Panc1 (cell line): ENCODE measurements around the gene TK2. TPM values are rescaled to one million over a fixed set of nuclear protein-coding genes. Genes with fewer than 3 reads are reported as not detected.

Source experiments
- ATAC-seq: fragments of 200-7000 bp; cut with Tn5 transposase; 2 replicates; pipeline ENCODE4 v1.9.1; 2020; ENCODE audit warnings: mild to moderate bottlenecking, moderate library complexity
- BruUV-seq: library from RNA; stranded (reverse); fragments of 400-500 nt; replicated peaks from 2 replicates; lab custom pipeline; 2021; lab: Mats Ljungman, UMichigan
- CTCF ChIA-PET: fragments of 300-600 bp; sonication (Branson Sonifier 250); formaldehyde crosslinking; loops from one replicate; lab custom pipeline; 2022; ENCODE audit warnings: antibody characterized with exemption; lab: Charles Lee
- POLR2A ChIA-PET: fragments of 300-600 bp; sonication (Branson Sonifier 250); formaldehyde crosslinking; loops from one replicate; lab custom pipeline; 2022; ENCODE audit warnings: antibody characterized with exemption; lab: Charles Lee
- DNase-seq: peaks from one replicate; pipeline ENCODE4 v3.0.0-alpha.2; 2010; ENCODE audit warnings: low read depth, low spot score
- H3K27ac ChIP-seq: 2 replicates; pipeline ENCODE4 v1.5.1; 2011; ENCODE audit warnings: mild to moderate bottlenecking, low read length, inconsistent platforms
- H3K27me3 ChIP-seq: fragments of 200-500 bp; sonication (Bioruptor generic); 2 replicates; pipeline ENCODE4 v1.6.0; 2014; ENCODE audit warnings: low read length, inconsistent platforms; ENCODE audit not compliant: control insufficient read depth, insufficient read depth
- H3K36me3 ChIP-seq: fragments of 200-500 bp; sonication (Bioruptor generic); 2 replicates; pipeline ENCODE4 v1.5.1; 2014; ENCODE audit warnings: inconsistent platforms, mild to moderate bottlenecking, low read length, moderate library complexity; ENCODE audit not compliant: control insufficient read depth, insufficient read depth
- H3K4me1 ChIP-seq: 2 replicates; pipeline ENCODE4 v1.5.1; 2011; ENCODE audit warnings: inconsistent platforms, mild to moderate bottlenecking, low read length, moderate library complexity; ENCODE audit not compliant: control insufficient read depth, insufficient read depth
- H3K4me3 ChIP-seq, 2 experiments: 2 replicates each; pipeline ENCODE4 v1.5.1; 2011 to 2012; ENCODE audit warnings: low read depth in 2 of 2, low read length in 2 of 2, mild to moderate bottlenecking in 2 of 2, inconsistent platforms in 1 of 2, moderate library complexity in 1 of 2
- H3K9me3 ChIP-seq: fragments of 200-500 bp; sonication (Bioruptor generic); 2 replicates; pipeline ENCODE4 v1.5.1; 2014; ENCODE audit warnings: low read depth, mild to moderate bottlenecking, inconsistent platforms, low read length, moderate library complexity; ENCODE audit not compliant: control insufficient read depth, insufficient read depth
- POLR2AphosphoS5 ChIP-seq: IDR thresholded peaks from 2 replicates; pipeline ENCODE4 v1.6.1; 2012; ENCODE audit warnings: mild to moderate bottlenecking, low read depth, low read length, moderate library complexity
- SIN3A ChIP-seq: IDR thresholded peaks from 2 replicates; pipeline ENCODE4 v1.6.1; 2012; ENCODE audit warnings: low read depth, mild to moderate bottlenecking, low read length, moderate library complexity, borderline replicate concordance; ENCODE audit not compliant: insufficient read depth
- TCF7L2 ChIP-seq: IDR thresholded peaks from 2 replicates; pipeline ENCODE4 v1.6.1; 2011; ENCODE audit warnings: mild to moderate bottlenecking, low read depth, low read length, inconsistent platforms
- in situ Hi-C: cut with HindIII; loops from 2 replicates; pipeline ENCODE4 v1.10.0; 2016; ENCODE audit warnings: low sequenced_read_pairs, low pct_unique_long_range_greater_than_20kb
- intact Hi-C: fragments of 100-400 bp; cut with micrococcal nuclease; formaldehyde crosslinking; loops from one replicate; pipeline ENCODE4 v1.10.0; 2022; ENCODE audit not compliant: unreplicated experiment
- total RNA-seq: library from RNA; stranded (reverse); gene quantifications from one replicate; pipeline ENCODE4 v1.2.1, GENCODE V29; 2021; ENCODE audit not compliant: unreplicated experiment
- TF ChIP-seq, protein P1 (sequence below), 2 experiments: IDR thresholded peaks; 2 replicates each; pipeline ENCODE4 v1.6.1; 2011 to 2012; ENCODE audit warnings: low read depth in 2 of 2, control low read depth in 1 of 2, low read length in 1 of 2, mild to moderate bottlenecking in 1 of 2, moderate library complexity in 1 of 2; ENCODE audit not compliant: insufficient read depth in 1 of 2
- TF ChIP-seq, protein P2 (sequence below): fragments of 450-650 bp; IDR thresholded peaks from 2 replicates; pipeline ENCODE4 v1.5.1; 2017; ENCODE audit warnings: mild to moderate bottlenecking

The TK2 gene
- total RNA-seq, 1 experiment from 2014 or later = 17.1 TPM

DNA sequence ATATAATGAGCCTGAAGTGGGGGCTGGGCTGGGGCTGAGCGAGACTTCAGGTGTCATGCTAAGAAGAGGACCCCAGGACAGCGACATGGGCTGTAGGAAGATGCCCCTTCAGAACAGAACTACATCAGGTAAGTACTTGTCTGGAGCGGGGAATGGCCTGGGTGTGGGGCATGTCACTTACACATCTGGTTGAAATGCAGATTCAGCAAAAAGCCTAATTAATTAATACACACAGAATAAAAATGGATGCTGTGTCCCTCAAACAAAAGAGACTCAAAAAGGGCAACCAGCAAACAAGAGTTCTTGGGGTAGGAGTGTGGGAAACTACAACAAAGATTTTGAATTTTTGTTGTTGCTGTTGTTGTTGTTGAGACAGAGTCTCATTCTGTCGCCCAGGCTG, 41.1 kb upstream of the TK2 start:
- Histone ChIP-seq H3K27ac (no peak overlapping the region), H3K4me3 (no peak overlapping the region), H3K27me3 (no peaks in the 10 kb centered on the region), H3K36me3 (no peaks in the 10 kb centered on the region), H3K9me3 (no peaks in the 10 kb centered on the region), H3K4me1 (no peaks in the 10 kb centered on the region)
- TF ChIP-seq SIN3A = no peak
- TF ChIP-seq, protein P1, sequence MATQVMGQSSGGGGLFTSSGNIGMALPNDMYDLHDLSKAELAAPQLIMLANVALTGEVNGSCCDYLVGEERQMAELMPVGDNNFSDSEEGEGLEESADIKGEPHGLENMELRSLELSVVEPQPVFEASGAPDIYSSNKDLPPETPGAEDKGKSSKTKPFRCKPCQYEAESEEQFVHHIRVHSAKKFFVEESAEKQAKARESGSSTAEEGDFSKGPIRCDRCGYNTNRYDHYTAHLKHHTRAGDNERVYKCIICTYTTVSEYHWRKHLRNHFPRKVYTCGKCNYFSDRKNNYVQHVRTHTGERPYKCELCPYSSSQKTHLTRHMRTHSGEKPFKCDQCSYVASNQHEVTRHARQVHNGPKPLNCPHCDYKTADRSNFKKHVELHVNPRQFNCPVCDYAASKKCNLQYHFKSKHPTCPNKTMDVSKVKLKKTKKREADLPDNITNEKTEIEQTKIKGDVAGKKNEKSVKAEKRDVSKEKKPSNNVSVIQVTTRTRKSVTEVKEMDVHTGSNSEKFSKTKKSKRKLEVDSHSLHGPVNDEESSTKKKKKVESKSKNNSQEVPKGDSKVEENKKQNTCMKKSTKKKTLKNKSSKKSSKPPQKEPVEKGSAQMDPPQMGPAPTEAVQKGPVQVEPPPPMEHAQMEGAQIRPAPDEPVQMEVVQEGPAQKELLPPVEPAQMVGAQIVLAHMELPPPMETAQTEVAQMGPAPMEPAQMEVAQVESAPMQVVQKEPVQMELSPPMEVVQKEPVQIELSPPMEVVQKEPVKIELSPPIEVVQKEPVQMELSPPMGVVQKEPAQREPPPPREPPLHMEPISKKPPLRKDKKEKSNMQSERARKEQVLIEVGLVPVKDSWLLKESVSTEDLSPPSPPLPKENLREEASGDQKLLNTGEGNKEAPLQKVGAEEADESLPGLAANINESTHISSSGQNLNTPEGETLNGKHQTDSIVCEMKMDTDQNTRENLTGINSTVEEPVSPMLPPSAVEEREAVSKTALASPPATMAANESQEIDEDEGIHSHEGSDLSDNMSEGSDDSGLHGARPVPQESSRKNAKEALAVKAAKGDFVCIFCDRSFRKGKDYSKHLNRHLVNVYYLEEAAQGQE (IDR thresholded peaks at IDR 0.05; ENCODE audit: insufficient read depth in 1 of 2, low read depth in 2 of 2, low read length in 1 of 2) = no peak
- TF ChIP-seq, protein P2, sequence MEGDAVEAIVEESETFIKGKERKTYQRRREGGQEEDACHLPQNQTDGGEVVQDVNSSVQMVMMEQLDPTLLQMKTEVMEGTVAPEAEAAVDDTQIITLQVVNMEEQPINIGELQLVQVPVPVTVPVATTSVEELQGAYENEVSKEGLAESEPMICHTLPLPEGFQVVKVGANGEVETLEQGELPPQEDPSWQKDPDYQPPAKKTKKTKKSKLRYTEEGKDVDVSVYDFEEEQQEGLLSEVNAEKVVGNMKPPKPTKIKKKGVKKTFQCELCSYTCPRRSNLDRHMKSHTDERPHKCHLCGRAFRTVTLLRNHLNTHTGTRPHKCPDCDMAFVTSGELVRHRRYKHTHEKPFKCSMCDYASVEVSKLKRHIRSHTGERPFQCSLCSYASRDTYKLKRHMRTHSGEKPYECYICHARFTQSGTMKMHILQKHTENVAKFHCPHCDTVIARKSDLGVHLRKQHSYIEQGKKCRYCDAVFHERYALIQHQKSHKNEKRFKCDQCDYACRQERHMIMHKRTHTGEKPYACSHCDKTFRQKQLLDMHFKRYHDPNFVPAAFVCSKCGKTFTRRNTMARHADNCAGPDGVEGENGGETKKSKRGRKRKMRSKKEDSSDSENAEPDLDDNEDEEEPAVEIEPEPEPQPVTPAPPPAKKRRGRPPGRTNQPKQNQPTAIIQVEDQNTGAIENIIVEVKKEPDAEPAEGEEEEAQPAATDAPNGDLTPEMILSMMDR = no peak
- no peak for TF ChIP-seq POLR2AphosphoS5
- TF ChIP-seq TCF7L2 = no peak
- ChIA-PET POLR2A (no interaction called here), CTCF (no interaction called here)
- DNase-seq (no peak), ATAC-seq (no peak)
- in situ Hi-C loops (no loop called here), intact Hi-C loops (no loop called here)
- BruUV-seq = no TSS peak

DNA sequence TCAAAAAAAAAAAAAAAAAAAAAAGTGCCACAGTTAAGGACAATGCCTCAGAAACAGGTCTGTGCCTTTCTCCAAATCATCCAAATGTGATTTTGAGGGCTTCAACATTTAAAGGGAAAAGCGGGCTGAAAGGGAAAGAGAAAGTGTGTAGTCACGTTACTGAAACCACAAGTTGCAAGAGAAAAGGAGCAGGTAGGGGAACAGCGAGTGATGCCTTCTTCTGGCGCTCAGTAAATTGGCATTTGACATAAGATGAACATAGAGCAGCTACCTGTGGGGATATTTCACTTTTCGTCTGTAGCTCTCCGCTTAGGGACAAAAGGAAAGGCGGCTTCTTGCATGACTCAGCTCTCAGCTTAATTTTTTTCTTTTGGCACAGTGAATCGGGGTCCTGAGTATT, 40.4 kb upstream of the TK2 start:
- in situ Hi-C loops = no loop called here

More for the DNA sequence above, 40.4 kb upstream of the TK2 start:
- TF ChIP-seq, protein P2 = no peak
- TF ChIP-seq SIN3A = no peak
- TF ChIP-seq POLR2AphosphoS5 = no peak
- TF ChIP-seq TCF7L2 = no peak
- TF ChIP-seq, protein P1 (IDR thresholded peaks at IDR 0.05; ENCODE audit: insufficient read depth in 1 of 2, low read depth in 2 of 2, low read length in 1 of 2) = no peak
- intact Hi-C loops = no loop called here
- Histone ChIP-seq H3K27ac (no peak overlapping the region), H3K36me3 (no peaks in the 10 kb centered on the region), H3K4me3 (0 out of 4 replicates have a peak overlapping the region, but pooled peaks of 1 of the 2 experiments have one; percentile 8), H3K4me1 (no peaks in the 10 kb centered on the region), H3K27me3 (no peaks in the 10 kb centered on the region), H3K9me3 (no peaks in the 10 kb centered on the region)
- DNase-seq = no peak
- CTCF ChIA-PET = interaction anchor here (0.6 kb wide), 1 partner anchor 14 kb away, joined by 3 read pairs; no protein-coding TSS in a partner anchor
- BruUV-seq = no TSS peak
- POLR2A ChIA-PET = interaction anchor here (0.7 kb wide), 1 partner anchor 15 kb away, joined by 10 read pairs; no protein-coding TSS in a partner anchor
- ATAC-seq = no peak
